Measurements from ENCODE around the gene PARD6G.
"Not testable (repeated sequence)": the region's sequence is repeated elsewhere in the genome, so short reads cannot be mapped to it uniquely, and the experiment has no call there.

PARD6G gene

GRCh38 chr18:80247393-80247841 is at the start of gene PARD6G:
Gene PARD6G, minus strand, starts transcription at chr18:80247514. Its CDS starts 166 bp downstream, at chr18:80247348.
- peak in 1 of 2 experiments; percentile 7 for DNase-seq

GRCh38 chr18:80262241-80263033 is 15.1 kb upstream of the PARD6G start:
- DNase-seq: not testable (repeated sequence)

GRCh38 chr18:80259610-80260009 is 12.3 kb upstream of the PARD6G start:
- no peak for DNase-seq

DNA sequence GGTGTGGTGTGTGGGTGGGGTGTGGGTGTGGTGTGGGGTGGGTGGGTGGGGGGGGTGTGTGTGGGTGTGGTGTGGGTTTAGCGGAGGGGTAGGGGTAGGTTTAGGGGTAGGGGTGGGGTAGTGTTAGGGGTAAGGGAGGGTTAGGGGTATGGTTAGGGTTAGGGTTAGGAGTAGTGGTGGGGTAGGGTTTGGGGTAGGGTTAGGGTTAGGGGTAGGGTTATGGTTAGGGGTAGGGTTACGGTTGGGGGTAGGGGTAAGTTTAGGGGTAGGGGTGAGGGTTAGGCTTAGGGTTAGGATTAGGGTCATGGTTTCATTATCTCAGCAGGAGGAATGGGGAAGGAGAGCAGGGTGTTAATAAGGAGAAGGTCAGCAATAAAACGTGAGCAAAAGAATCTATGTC is 11.3 kb upstream of the PARD6G start:
- DNase-seq: no peak

- DNase-seq: not testable (repeated sequence)
These were observed 10.5 kb upstream of the PARD6G start for GRCh38 chr18:80257579-80258543.

DNA sequence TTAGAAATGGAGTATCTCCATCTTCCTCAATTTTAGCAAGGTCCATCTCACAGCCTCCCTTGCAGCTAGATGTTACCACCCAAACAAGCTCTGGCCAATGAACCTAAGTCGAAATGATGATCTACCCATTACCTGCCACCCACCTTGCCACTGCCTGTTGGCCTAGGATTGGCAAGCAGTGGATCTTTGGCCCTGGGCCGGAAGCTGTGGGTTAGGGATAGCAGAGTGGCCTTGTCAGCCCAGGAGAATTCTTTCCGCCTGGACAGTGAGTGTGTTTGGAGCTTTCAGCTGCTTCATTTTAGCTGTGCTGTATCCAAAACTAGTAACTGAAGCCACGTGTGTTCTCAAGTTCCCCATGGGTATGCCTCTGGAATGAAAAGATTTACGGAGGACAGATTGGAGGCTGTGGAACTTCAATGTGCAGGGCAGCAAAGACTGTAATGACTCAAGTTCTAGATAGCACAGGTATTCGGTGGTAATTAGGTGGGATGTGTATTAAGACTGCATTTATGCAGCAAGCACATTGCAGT is 7.7 kb upstream of the PARD6G start:
- DNase-seq: no peak

DNA sequence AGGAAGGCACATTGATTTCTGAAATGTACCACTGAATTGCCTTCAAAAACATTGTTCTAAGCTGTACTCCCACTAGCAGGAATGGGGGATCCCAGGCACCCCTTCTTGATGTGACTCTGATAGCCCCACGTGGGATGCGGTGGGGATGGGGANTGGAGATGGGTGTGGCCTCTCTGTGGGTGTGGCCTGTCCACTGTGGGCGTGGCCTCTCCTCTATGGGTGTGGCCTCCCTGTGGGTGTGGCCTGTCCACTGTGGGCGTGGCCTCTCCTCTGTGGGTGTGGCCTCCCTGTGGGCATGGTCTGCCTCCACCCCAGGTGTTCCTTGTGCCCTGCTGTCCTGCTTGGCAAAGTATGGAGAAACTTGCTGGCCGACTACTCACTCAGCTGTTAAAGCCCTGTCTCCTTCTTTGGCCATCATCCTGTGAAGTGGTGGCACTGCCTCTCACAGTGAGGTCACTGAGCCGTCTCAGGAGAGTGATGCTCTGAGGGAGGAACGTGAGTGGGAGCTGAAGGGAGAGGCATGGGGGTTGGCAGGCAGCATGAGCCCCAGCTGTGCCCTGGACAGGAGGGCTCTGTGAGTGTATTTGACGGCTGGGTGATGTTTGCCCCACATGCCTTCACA is 6.7 kb upstream of the PARD6G start:
- DNase-seq: no peak

- DNase-seq: no peak
These were observed 5.9 kb upstream of the PARD6G start for GRCh38 chr18:80253236-80253635.

- DNase-seq: no peak
These were observed 4.8 kb upstream of the PARD6G start for GRCh38 chr18:80252136-80252535.

GRCh38 chr18:80251700-80252099 is 4.4 kb upstream of the PARD6G start:
- no peak for DNase-seq

GRCh38 chr18:80250740-80251364 is 3.5 kb upstream of the PARD6G start:
- no peak for DNase-seq

DNA sequence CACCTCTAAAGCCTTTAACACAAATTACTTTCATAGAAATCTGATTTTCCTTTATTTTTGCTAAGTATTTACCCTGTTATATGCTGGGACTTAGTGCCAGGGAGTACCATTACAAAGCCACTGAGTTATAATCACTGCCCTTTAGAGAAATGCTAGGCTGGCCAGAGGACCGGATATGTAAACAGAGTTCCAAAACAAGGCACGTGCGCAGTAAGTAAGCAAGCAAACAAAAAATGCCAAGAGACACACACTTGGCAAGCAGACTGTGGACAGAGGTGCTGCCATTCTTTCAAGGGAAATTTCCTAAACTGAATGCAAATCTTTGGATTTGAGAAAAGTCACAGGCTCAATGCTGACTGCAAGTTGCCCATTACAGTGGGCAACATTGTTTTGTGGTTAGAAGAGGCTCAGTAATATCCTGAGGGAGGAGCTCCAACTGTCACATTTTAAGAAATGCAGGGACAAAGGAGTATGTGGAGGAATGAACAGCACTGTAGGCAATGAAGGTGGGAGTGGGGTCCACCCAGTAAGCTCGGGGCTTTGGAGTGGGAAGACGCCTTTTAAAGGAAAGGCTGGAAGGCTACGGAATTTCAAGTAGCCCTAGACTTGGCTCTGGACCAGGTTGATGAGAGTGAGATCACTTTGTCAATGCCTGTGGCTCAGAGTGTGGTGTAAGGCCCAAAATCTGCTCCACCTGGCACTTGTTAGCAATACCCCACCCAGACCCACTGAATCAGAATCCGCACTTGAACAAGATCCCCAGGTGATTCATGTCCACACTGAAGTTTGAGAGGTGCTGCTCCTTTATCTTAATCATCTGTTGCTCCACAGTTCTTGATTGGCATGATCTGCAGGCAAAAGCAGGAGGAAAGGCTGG is 2.1 kb upstream of the PARD6G start:
- no peak for DNase-seq

DNA sequence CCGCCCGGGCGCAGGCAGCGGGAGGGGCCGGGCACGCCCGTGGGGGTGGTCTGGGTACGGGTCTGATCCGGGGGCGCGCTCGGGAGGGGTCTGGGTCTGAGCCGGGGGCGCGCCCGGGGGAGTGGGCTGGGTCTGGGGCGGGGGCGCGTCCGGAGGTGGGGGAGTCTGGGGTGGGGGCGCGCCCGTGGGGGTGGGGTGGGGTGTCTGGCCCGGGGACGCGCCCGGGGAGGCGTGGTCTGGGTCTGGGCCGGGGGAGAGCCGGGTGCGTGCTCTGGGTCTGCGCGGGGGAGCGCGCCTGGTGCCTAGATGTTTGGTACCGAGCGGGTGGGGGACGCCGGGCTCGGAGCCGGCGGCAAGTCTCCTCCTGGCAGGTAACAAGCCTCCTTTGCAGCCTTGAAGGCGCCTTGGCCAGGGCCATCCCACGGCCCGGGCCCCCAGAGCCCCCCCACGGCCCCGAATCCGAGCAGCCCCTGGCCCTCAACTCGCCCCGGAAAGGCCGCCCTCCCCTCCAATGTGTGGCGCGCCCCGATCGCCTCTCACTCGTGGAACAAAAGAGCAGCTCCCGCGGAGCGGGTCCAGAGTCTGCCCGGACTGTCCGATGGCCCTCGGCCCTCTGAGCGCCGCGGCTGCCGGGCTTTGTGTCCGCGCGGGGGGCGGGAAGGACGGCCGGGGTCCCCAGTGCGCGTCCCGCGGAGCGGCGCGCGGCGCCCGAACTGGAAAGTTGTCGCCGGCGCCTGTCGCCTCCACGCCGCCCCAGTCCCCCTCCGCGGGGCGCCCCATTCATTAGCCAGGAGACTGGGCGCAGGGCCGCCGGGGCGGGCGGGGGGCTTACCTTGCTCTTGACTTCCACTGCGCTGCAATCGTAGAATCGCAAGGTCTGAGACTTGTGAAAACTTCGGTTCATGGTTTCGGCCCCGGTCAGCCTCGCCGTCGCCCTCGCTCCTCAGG is 595 bp downstream of the PARD6G start:
- DNase-seq: no peak

- DNase-seq: no peak
These were observed 1.4 kb downstream of the PARD6G start for GRCh38 chr18:80245781-80246444.

DNA sequence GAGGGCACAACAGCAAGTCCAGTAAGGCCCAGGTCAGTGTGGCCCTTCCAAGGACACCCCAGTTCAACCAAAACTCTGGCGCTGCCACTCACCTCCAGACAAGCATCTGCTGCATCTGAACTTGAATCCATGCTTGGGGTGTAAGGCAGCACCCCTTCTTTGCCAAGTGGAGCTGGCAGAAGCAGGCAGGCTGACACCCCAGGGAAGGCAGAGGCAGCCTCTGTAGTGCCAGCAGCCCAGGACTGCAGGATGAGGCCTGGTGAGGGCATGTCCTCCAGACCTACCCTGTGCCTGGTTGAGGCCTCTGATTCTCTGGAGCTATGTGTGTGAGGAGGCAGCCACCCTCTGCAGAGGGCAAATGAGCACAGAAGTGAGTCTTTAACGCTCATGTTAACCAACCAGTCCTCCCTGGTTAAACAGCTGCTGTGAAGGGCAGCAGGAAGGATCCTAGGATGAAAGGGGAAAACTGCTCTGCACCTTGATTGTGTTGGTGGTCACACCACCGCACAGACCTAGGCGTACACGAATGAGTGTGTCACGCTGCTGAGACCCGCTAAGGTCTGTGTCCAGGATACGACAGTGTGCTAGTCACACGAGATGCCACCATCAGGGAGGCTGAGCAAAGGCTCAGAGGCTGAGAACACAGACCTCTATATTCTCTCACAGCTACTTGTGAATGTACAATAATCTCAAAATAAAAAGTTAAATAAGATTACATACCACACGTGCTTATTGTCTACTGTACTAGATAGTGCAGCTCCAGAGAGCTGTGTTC is 2.2 kb downstream of the PARD6G start:
- DNase-seq: no peak

DNA sequence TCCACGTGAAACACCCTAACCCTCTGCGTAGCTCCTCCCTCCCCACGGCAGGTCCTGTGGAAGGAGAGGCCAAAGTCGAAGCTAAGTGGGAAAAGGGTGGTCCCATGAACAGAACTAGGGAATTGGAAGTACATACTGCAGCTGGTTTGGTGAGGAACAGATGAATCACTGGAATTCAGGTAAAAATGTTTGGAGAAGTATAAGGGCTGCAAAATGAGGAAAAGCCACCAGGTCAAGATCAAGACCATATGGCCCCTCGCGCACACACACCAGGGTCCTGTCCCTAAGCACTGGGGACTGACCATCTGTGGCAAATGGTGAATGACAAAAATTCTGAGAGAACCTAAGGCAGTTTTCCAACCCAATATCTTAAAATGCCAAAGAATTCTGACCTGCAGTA is 3.1 kb downstream of the PARD6G start:
- DNase-seq: no peak

- no peak for DNase-seq
These were observed 4.1 kb downstream of the PARD6G start for GRCh38 chr18:80243204-80243603.

GRCh38 chr18:80241919-80242777 is 5.2 kb downstream of the PARD6G start:
- no peak for DNase-seq

Measured in AML-193 (cell line).